Stimulated activated CD8-positive, alpha-beta memory T cell treated with anti-CD3 and anti-CD28 coated beads, Interleukin-12 subunit alpha, Interleukin-12 subunit beta, amount 100 ng/mL, for 1 hour (primary cell): ENCODE results near the gene TAS2R46.
"Not testable (repeated sequence)": the region's sequence is repeated elsewhere in the genome, so short reads cannot be mapped to it uniquely, and the experiment has no call there.

Experiments
- DNase-seq: peaks from one replicate; pipeline ENCODE4 v3.0.0-alpha.2; 2020; ENCODE audit warnings: low read depth

TAS2R46 gene

DNA sequence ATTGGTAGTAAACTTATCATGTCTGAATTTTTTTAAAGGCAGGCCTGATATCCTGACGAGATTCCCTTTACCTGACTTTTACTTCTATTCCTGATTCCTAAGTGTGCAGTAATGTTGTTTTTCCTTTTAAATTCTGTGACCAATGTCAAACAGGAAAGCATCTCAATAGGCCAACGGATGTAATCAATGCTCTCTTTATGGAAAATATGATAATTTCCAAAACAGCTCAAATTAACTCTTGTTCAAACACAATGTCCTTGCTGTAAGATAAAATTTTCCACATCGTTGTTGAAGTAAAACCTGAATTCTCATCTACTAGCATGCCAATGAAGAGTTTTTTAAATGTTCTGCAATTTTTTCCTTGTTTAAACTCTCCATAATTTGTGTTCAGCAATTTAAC, 22.9 kb downstream of the TAS2R46 start:
- no peak for DNase-seq

DNA sequence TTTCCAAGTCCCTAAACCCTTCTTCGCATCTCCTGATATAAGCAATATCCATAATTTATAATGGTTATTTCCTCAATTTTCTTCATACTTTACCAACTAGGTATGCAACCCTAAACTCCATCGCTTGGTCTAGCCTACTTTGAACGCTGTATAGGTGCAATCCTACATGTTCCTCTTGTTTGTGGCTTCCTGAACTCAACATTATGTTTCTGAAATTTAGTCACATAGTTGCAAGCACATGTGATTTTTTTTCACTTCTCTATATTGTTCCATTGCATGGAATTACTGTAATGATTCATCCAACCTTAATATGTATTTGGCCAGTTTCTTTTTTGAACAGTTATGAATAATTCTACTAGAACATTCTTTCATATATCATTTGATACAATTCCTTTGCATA, 28.1 kb downstream of the TAS2R46 start:
- DNase-seq = not testable (repeated sequence)

- DNase-seq = no peak
Measured at GRCh38 chr12:11031307-11031706, 30.8 kb downstream of the TAS2R46 start, which contains the start of gene TAS2R31. Gene TAS2R31 (minus strand): TSS chr12:11031407. CDS start chr12:11031335, 72 bp downstream.

- DNase-seq = no peak
Measured at GRCh38 chr12:11026118-11026517, 36.0 kb downstream of the TAS2R46 start.

DNA sequence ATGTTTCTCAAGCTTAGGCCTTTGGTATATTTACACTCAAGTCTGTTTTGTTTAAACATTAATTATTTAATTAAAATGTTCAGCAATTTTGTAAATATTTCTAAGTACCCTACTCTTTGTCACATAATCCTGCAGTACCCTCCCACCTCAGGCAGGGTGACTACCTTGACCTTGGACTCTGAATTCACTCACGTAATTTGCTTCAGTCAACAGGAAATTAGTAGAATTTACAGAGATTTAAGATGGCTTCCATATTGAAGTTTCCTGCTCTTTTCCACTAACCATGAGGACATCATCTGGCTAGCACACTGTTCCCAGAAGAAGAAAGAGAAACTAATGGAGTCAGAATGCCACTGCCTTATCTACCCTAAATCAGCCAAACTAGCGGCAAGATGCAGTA, 38.7 kb downstream of the TAS2R46 start:
- no peak for DNase-seq

DNA sequence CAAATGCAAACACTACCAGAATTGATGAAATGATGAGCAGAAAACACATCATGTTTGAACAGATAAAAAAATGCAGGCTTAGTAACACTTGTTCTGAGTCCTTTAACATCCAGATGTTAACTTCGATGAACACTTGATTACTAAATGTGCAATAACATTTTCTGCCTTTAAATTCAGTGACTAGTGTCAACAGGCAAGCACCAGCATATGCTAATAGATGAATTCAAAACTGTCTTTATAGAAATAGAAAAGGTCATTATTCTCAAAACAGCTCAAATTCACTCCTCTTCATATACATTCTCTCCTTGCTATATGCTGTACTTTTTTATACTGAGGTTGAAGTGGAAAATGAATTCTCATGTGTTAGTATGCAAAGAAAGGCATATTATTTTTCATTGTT, 39.6 kb downstream of the TAS2R46 start, which contains the start of gene TAS2R19:
Gene TAS2R19 (minus strand): TSS at position 101 of the 400 bp plus-strand sequence. CDS start 49 bp downstream, at position 52.
- DNase-seq = no peak

GRCh38 chr12:11016937-11017336, 45.2 kb downstream of the TAS2R46 start:
- no peak for DNase-seq

- no peak for DNase-seq
Measured at GRCh38 chr12:11015775-11016430, 46.2 kb downstream of the TAS2R46 start.

DNA sequence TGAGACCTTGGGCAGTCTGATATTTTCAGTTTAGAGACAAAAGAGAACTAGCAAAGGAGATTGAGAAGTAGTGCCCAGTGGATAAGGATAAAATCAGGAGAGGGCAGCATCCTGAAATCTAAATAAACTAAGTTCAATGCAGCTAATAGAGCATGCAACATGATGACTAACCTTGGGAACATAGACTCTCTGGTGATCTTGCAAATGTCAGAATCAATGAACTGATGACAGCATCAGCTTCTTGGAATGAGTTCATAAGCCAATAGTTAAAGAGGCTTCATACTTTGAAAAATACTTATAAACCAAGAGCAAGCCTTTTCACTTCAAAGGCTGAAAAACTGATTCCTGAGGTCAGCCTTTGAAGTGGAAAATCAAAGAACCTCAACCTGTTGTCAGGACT, 47.9 kb downstream of the TAS2R46 start:
- DNase-seq = no peak
